ENCODE data around the gene OSTF1.

OSTF1 gene

DNA sequence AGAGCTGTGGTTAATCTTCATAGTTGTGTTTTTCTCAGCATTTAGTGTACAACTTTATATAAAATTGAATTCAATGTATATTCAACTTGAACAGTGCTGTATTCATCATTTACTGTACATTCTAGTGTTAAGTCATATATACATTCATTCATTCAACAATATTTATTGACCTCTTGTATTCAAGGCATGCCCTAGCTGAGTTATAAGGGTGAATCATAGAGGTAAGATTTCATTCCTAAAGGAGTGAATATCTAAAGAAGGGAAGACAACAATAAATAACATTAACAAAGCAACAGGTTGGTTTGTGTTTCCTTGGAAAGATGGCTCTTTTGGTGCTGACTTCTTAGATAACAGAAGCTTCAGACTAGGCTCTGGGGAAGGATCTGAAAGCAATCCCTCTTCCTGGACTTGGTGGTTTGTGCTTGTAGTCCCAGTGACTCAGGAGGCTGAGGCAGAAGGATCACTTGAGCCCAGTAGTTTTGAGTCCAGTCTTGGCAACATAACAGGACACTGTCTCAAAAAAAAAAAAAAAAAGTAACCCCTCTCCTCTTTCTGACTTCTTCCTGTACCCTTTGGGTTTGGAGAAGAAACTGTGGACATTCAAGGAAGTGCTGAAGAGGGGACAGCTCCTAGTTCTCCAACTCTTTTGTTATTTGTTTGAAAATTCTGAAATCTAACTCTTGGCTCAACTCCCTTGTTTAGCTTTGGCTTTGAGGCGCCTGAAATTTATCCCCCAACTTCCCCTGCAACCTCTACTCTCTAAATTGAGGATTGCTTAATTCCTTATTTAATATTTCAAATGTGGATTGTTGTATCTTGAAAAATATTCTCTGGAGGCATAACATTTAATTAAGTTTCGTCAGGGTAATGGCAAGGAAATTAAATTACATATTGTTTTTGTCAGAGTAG, 80.2 kb downstream of the OSTF1 start:
- no peak for DNase-seq

DNA sequence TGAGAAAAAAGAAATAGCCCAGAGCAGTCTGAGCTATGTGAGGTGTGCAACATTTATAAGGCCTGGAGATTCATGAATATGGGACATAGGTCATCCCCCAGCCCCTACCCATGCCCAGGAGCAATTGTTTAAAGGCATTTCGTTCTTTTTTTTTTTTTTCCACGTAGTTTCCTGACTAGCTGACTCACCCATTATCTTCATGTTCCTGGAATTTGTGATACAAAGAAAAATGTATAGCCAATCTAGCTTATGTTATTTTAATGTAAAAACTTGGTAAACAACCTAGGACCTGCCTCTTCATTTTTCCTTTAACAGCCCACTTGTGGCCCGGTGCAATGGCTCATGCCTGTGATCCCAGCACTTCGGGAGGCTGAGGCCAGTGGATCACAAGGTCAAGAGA, 81.3 kb downstream of the OSTF1 start:
- DNase-seq = no peak

- DNase-seq = no peak
Measured at GRCh38 chr9:75170898-75171360, 82.6 kb downstream of the OSTF1 start.

DNA sequence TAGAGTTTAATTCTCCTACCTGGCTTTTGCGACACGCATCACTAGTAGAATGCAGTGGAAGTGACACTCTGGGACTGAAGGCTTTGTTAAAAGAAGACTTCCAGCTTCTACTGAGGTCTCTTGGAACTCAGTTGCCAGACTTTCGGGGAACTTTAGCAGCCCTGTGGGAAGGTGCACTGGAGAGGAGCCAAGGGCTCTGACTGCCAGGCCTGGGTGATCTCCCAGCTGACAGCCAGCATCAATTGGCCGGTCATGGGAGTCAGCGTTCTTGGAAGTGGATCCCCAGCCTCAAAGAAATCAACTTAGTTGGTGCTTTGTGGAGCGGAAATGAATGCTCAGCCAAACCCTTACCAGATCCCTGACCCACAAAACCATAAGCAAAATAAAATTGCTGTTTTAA, 87.1 kb downstream of the OSTF1 start:
- DNase-seq = no peak

DNA sequence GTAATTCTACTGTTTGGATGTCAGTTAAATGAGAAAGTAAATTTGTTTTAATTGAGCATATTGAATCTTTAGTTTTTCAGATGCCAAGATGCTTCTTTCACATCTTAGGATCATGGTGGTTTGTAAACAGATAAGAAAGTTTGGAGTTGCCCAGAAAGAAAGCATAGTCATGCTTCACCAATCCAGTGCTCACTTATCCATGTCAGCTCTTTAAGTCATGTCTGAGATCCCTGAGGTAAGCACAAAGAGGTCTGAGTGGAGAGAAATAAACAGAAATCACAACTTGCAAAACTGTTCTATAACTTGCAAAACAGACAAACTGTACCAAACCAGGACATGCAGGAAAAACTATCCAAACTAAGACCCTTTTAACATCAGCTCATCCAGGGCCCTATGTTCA, 87.7 kb downstream of the OSTF1 start:
- no peak for DNase-seq

GRCh38 chr9:75181750-75182149, 93.4 kb downstream of the OSTF1 start:
- no peak for DNase-seq

DNA sequence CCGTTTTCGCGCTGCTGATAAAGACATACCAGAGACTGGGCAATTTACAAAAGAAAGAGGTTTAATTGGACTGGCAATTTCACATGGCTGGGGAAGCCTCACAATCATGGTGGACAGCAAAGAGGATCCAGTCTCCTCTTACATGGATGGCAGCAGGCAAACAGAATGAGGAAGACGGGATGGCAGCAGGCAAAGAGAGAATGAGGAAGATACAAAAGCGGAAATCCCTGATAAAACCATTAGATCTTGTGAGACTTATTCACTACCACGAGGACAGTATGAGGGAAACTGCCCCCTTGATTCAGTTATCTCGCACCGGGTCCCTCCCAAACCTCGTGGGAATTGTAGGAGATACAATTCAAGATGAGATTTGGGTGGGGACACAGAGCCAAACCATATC, 95.0 kb downstream of the OSTF1 start:
- no peak for DNase-seq

DNA sequence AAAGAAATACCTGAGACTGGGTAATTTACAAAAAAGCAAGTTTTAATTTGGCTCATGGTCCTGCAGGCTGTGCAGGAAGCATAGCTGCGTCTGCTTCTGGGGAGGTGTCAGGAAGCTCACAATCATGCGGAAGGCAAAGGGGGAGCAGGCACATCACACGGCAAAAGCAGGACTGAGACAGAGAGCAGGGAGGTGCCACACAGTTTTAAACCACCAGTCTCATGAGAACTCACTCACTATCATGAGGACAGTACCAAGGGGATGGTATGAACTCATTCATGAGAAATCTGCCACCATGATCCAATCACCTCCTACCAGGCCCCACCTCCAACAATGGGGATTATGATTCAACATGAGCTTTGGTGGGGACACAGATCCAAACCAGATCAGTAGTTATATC, 96.2 kb downstream of the OSTF1 start:
- DNase-seq = no peak

DNA sequence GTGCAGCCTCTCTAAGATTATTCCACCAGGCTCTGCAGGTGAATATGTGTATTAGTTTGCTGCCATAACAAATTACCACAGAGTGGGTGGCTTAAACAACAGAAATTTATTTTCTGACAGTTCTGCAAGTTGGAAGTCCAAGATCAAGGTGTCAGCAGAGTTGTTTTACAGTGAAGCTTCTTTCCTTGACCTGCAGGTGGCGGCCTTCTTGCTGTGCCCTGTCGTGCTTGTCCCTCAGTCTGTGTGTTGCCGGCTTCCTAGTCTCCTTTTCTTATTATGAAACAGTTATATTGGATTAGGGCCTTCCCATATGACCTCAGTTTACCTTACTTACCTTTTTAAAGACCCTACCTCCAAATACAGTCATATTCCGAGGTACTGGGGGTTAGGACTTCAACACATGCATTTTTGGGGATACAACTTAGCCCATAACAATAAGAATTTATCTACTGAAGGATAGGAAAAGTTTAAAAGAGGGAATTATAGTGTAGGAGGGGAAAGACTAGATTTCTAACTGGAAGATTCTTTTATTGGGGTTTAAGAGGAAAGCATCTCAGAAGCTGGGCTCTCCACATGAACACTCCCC, 97.4 kb downstream of the OSTF1 start:
- no peak for DNase-seq

DNA sequence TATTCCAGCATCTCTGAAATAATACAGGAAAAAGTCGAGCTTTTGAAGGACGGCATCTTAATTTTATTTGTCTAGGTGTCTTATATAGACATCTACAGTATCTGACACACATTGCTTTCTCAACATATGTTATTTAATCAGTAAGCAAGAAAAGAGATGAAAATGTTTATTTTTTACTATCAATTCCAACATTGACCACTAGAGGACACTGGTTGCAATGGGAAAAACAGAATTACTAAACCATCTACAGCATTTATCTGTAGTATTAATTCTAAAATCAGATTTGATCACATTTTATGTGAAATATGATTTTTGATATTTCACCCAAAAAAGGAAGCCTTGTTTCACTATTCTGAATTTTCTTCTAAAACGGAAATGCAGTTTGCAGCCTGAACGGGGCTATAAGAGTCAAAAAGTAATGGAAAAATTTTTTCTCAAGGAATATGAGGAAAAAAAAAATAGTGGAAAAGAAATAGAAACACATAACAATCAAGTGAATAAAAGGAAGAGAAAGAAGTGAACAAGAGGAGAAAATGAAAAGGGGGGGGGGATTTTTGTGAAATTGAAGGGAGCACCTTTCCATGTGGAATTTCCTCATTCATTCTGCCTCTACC, 98.6 kb downstream of the OSTF1 start:
- DNase-seq = no peak

- no peak for DNase-seq
Measured at GRCh38 chr9:75188756-75189155, 100.4 kb downstream of the OSTF1 start.

- DNase-seq = no peak
Measured at GRCh38 chr9:75190762-75191161, 102.4 kb downstream of the OSTF1 start.

Data from activated gamma-delta T cell (primary cell).